WTC11 (cell line): ENCODE results near the gene LPCAT1. TPM values are rescaled to one million over a fixed set of nuclear protein-coding genes. Genes with fewer than 3 reads are reported as not detected.

Source experiments
- ATAC-seq: fragments of 200-7000 bp; cut with Tn5 transposase; 2 replicates; pipeline ENCODE4 v1.10.0; 2021; ENCODE audit warnings: mild to moderate bottlenecking, moderate library complexity
- CTCF ChIA-PET: fragments of 300-600 bp; sonication (Branson Sonifier 250); formaldehyde crosslinking; loops from one replicate; lab custom pipeline; 2021; ENCODE audit warnings: antibody characterized with exemption; lab: Charles Lee
- POLR2A ChIA-PET: fragments of 350-600 bp; sonication (Branson Sonifier 250); formaldehyde crosslinking; loops from one replicate; lab custom pipeline; 2021; ENCODE audit warnings: antibody characterized with exemption; lab: Charles Lee
- DNase-seq: peaks from one replicate; pipeline ENCODE4 v3.0.0; 2021; ENCODE audit warnings: low spot score
- H3K27ac Mint-ChIP-seq: 2 replicates; pipeline ENCODE4 v1.8.0; 2021; ENCODE audit warnings: mixed read lengths
- H3K27me3 Mint-ChIP-seq: 2 replicates; pipeline ENCODE4 v1.8.0; 2021; ENCODE audit warnings: low read depth, mild to moderate bottlenecking, moderate library complexity, mixed read lengths
- H3K36me3 Mint-ChIP-seq: 2 replicates; pipeline ENCODE4 v1.8.0; 2021; ENCODE audit warnings: mixed read lengths
- H3K4me1 Mint-ChIP-seq: 2 replicates; pipeline ENCODE4 v1.8.0; 2022; ENCODE audit warnings: mixed read lengths
- H3K4me3 Mint-ChIP-seq: 2 replicates; pipeline ENCODE4 v1.8.0; 2021; ENCODE audit warnings: mild to moderate bottlenecking, moderate library complexity, mixed read lengths
- H3K9me3 Mint-ChIP-seq: 2 replicates; pipeline ENCODE4 v1.8.0; 2021; ENCODE audit warnings: mixed read lengths
- CREB1 ChIP-seq: sonication (generic); formaldehyde crosslinking; IDR thresholded peaks from 2 replicates; pipeline ENCODE4 v1.8.0; 2023; ENCODE audit warnings: mild to moderate bottlenecking, missing genetic modification reagents
- FOXP1 ChIP-seq: sonication (generic); formaldehyde crosslinking; IDR thresholded peaks from 2 replicates; pipeline ENCODE4 v1.8.0; 2022; ENCODE audit warnings: missing genetic modification reagents, mild to moderate bottlenecking, moderate library complexity, borderline replicate concordance
- GABPB1 ChIP-seq: sonication (generic); formaldehyde crosslinking; IDR thresholded peaks from 2 replicates; pipeline ENCODE4 v1.8.1; 2023; ENCODE audit warnings: mild to moderate bottlenecking, missing genetic modification reagents
- GTF2I ChIP-seq: fragments of 250-450 bp; sonication (Bioruptor Pico); conservative IDR thresholded peaks from 2 replicates; pipeline ENCODE4 v1.4.0; 2021; ENCODE audit warnings: mild to moderate bottlenecking
- TEAD1 ChIP-seq: sonication (generic); formaldehyde crosslinking; IDR thresholded peaks from 2 replicates; pipeline ENCODE4 v1.8.0; 2022; ENCODE audit warnings: mild to moderate bottlenecking, missing genetic modification reagents
- ZNF232 ChIP-seq: sonication (generic); formaldehyde crosslinking; IDR thresholded peaks from 2 replicates; pipeline ENCODE4 v1.8.0; 2022; ENCODE audit warnings: mild to moderate bottlenecking, missing genetic modification reagents
- ZNF423 ChIP-seq: fragments of 250-450 bp; sonication (Bioruptor Pico); IDR thresholded peaks from 2 replicates; pipeline ENCODE4 v2.1.2; 2022; ENCODE audit warnings: mild to moderate bottlenecking, moderate library complexity
- total RNA-seq: library from RNA; stranded (reverse); gene quantifications from 3 replicates; pipeline ENCODE4 v1.2.3, GENCODE V29; 2021
- TF ChIP-seq, protein P1 (sequence below): sonication (generic); formaldehyde crosslinking; conservative IDR thresholded peaks from 2 replicates; pipeline ENCODE4 v1.8.1; 2023; ENCODE audit warnings: mild to moderate bottlenecking, low read depth, missing genetic modification reagents, moderate library complexity
- TF ChIP-seq, protein P2 (sequence below): sonication (generic); formaldehyde crosslinking; IDR thresholded peaks from 2 replicates; pipeline ENCODE4 v1.8.0; 2022; ENCODE audit warnings: mild to moderate bottlenecking, missing genetic modification reagents
- TF ChIP-seq, protein P3 (sequence below): sonication (generic); formaldehyde crosslinking; IDR thresholded peaks from 2 replicates; pipeline ENCODE4 v1.8.1; 2022; ENCODE audit warnings: low read depth, mild to moderate bottlenecking, moderate library complexity, missing genetic modification reagents, borderline replicate concordance
- TF ChIP-seq, protein P4 (sequence below): sonication (generic); formaldehyde crosslinking; IDR thresholded peaks from 2 replicates; pipeline ENCODE4 v1.8.1; 2023; ENCODE audit warnings: mild to moderate bottlenecking, missing genetic modification reagents, moderate library complexity
- TF ChIP-seq, protein P5 (sequence below): sonication (generic); formaldehyde crosslinking; IDR thresholded peaks from 2 replicates; pipeline ENCODE4 v1.8.0; 2022; ENCODE audit warnings: mild to moderate bottlenecking, missing genetic modification reagents

The LPCAT1 gene
- total RNA-seq, 1 experiment from 2014 or later, result 206 TPM

DNA sequence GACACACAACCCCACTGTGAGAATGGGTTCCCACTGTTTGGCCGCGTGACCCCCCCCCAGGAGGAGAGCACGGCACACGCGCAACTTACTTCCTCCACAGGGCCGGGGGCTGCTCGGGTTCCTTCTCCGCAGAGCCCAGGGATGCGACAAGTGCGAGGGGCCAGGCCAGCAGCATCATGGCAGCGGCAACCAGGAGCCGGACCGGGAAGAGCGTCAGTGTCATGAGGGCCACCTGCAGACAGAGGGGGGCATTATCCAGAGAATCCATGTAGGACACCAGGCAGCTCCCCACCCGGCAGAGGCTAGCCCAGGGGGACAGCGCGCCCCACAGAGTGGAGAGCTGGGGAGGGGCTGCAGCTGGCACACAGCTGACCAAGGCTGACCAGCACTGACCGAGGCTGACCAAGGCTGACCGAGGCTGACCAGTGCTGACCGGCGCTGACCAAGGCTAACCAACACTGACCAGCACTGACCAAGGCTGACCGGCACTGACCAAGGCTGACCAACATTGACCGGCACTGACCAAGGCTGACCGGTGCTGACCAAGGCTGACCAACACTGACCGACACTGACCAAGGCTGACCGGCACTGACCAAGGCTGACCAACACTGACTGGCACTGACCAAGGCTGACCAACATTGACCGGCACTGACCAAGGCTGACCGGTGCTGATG, 22.3 kb downstream of the LPCAT1 start:
- ChIA-PET POLR2A (interaction anchor here (0.6 to 0.9 kb wide), 2 partner anchors 10 to 50 kb away, joined by 3 read pairs; no protein-coding TSS in a partner anchor), CTCF (interaction anchor here (1.1 to 1.9 kb wide), 3 partner anchors 15 to 34 kb away, joined by 3 to 15 read pairs (median 3); no protein-coding TSS in a partner anchor)
- Mint-ChIP-seq H3K4me3 (no peak overlapping the region), H3K27me3 (no peaks in the 10 kb centered on the region), H3K9me3 (no peaks in the 10 kb centered on the region), H3K27ac (no peak overlapping the region), H3K4me1 (peaks cover 41% of the 10 kb centered on the region), H3K36me3 (peaks cover 21% of the 10 kb centered on the region)
- TF ChIP-seq ZNF232, result no peak
- 0 out of 2 replicates have a peak, but pooled peaks have one; percentile 20 for TF ChIP-seq FOXP1
- TF ChIP-seq, protein P1, sequence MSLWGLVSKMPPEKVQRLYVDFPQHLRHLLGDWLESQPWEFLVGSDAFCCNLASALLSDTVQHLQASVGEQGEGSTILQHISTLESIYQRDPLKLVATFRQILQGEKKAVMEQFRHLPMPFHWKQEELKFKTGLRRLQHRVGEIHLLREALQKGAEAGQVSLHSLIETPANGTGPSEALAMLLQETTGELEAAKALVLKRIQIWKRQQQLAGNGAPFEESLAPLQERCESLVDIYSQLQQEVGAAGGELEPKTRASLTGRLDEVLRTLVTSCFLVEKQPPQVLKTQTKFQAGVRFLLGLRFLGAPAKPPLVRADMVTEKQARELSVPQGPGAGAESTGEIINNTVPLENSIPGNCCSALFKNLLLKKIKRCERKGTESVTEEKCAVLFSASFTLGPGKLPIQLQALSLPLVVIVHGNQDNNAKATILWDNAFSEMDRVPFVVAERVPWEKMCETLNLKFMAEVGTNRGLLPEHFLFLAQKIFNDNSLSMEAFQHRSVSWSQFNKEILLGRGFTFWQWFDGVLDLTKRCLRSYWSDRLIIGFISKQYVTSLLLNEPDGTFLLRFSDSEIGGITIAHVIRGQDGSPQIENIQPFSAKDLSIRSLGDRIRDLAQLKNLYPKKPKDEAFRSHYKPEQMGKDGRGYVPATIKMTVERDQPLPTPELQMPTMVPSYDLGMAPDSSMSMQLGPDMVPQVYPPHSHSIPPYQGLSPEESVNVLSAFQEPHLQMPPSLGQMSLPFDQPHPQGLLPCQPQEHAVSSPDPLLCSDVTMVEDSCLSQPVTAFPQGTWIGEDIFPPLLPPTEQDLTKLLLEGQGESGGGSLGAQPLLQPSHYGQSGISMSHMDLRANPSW, result no peak
- no peak for DNase-seq
- ATAC-seq, result no peak

DNA sequence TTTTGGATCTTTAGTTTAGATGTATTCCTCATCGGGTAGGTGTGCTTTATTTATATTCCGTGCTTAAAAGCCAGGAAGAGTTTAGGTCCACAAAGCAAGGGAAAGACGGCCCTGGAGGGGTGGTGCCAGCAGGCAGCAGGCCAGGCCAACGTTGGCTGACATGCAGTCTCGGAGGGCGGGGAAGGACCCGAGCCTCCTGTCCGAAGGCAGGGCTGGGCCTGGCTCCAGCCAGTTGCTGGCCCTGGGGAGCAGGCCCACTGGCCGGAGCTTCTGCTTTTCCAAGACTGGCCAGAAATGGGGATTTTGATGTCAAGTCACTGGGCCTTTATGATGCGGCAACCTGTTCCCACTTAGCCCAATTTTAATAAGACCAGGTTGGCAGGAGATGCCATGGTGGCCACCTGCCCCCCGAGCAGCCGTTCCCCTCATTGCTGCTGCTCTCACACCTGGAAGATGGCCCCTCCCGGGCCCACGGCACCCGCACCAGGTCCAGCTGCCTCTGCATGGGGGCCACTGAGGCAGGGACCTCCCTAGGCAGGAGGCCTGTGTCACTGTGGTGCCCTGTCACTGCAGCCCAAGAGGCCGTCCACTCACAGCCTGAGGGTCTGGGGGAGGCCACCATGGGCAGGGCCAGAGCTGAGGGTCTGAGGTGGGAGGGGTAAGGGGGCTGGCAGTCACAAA, 23.2 kb downstream of the LPCAT1 start:
- Mint-ChIP-seq H3K36me3 (peaks cover 24% of the 10 kb centered on the region), H3K27ac (peak overlapping the region; percentile 53; the same call in 1 of the 2 replicates), H3K4me3 (no peak overlapping the region), H3K9me3 (no peaks in the 10 kb centered on the region), H3K4me1 (peaks cover 32% of the 10 kb centered on the region), H3K27me3 (no peaks in the 10 kb centered on the region)
- CTCF ChIA-PET, result no interaction called here
- ATAC-seq (no peak), DNase-seq (no peak)
- TF ChIP-seq CREB1 (CRISPR knock-in tag) (no peak), ZNF423 (CRISPR knock-in tag) (no peak), GTF2I (no peak), GABPB1 (CRISPR knock-in tag) (no peak), TEAD1 (no peak)
- TF ChIP-seq, protein P2, sequence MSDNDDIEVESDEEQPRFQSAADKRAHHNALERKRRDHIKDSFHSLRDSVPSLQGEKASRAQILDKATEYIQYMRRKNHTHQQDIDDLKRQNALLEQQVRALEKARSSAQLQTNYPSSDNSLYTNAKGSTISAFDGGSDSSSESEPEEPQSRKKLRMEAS (CRISPR knock-in tag), result no peak
- TF ChIP-seq, protein P3, sequence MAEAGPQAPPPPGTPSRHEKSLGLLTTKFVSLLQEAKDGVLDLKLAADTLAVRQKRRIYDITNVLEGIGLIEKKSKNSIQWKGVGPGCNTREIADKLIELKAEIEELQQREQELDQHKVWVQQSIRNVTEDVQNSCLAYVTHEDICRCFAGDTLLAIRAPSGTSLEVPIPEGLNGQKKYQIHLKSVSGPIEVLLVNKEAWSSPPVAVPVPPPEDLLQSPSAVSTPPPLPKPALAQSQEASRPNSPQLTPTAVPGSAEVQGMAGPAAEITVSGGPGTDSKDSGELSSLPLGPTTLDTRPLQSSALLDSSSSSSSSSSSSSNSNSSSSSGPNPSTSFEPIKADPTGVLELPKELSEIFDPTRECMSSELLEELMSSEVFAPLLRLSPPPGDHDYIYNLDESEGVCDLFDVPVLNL (CRISPR knock-in tag), result no peak
- TF ChIP-seq, protein P4, sequence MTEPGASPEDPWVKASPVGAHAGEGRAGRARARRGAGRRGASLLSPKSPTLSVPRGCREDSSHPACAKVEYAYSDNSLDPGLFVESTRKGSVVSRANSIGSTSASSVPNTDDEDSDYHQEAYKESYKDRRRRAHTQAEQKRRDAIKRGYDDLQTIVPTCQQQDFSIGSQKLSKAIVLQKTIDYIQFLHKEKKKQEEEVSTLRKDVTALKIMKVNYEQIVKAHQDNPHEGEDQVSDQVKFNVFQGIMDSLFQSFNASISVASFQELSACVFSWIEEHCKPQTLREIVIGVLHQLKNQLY (CRISPR knock-in tag), result no peak
- POLR2A ChIA-PET, result no interaction called here

DNA sequence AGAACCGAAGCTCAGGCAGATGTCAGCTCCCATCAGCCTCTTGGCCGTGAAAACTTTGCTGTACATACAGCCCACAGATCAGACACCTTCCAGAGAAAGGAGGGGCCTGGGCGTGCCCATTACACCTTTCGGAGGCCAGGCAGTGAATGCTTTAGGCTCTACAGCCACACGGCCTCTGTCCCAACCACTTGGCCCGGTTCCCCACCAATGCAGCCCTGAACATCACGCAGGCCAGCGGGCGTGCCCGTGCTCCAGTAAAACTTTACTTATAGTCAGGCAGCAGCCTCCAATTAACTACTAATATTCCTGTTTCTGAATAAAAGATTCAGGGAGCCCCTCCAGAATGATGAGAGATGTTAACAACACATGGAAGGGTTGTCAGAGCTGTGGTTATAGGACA, 23.9 kb downstream of the LPCAT1 start:
- POLR2A ChIA-PET, result no interaction called here
- ATAC-seq, result no peak
- H3K36me3 Mint-ChIP-seq, result peaks cover 26% of the 10 kb centered on the region

More for the DNA sequence above, 23.9 kb downstream of the LPCAT1 start:
- Mint-ChIP-seq H3K9me3 (no peaks in the 10 kb centered on the region), H3K27ac (peak overlapping the region; percentile 53; the same call in 1 of the 2 replicates), H3K27me3 (no peaks in the 10 kb centered on the region)
- CTCF ChIA-PET, result no interaction called here
- DNase-seq, result no peak
- TF ChIP-seq, protein P5, sequence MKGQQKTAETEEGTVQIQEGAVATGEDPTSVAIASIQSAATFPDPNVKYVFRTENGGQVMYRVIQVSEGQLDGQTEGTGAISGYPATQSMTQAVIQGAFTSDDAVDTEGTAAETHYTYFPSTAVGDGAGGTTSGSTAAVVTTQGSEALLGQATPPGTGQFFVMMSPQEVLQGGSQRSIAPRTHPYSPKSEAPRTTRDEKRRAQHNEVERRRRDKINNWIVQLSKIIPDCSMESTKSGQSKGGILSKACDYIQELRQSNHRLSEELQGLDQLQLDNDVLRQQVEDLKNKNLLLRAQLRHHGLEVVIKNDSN, result no peak
- TF ChIP-seq, all 79 proteins: peak for 0
- peaks cover 25% of the 10 kb centered on the region for H3K4me1 Mint-ChIP-seq
- no peak overlapping the region for H3K4me3 Mint-ChIP-seq
